HG03565 (cell line): ENCODE measurements around the gene CAPN2.

Experiments
- ATAC-seq: cut with Tn5 transposase; IDR thresholded peaks from one replicate; pipeline ENCODE4 v1.9.1; 2021; ENCODE audit warnings: mild to moderate bottlenecking, moderate library complexity; ENCODE audit not compliant: unreplicated experiment

CAPN2 gene

GRCh38 chr1:223702735-223703667 lies 9.3 kb upstream of the CAPN2 start:
- ATAC-seq, result no peak

- ATAC-seq, result no peak
Observed at GRCh38 chr1:223703668-223704013, 8.7 kb upstream of the CAPN2 start.

GRCh38 chr1:223704921-223705878 lies 7.1 kb upstream of the CAPN2 start:
- ATAC-seq, result no peak

GRCh38 chr1:223706077-223706973 lies 6.0 kb upstream of the CAPN2 start:
- no peak for ATAC-seq

- ATAC-seq, result no peak
Observed at GRCh38 chr1:223707256-223708000, 4.9 kb upstream of the CAPN2 start.

- no peak for ATAC-seq
Observed at GRCh38 chr1:223708001-223708359, 4.4 kb upstream of the CAPN2 start.

- no peak for ATAC-seq
Observed at GRCh38 chr1:223708651-223709268, 3.6 kb upstream of the CAPN2 start.

GRCh38 chr1:223709598-223709997 lies 2.7 kb upstream of the CAPN2 start:
- ATAC-seq, result no peak

- no peak for ATAC-seq
Observed at GRCh38 chr1:223710179-223711133, 1.9 kb upstream of the CAPN2 start.

GRCh38 chr1:223711173-223711572 lies 1.2 kb upstream of the CAPN2 start:
- no peak for ATAC-seq

- no peak for ATAC-seq
Observed at GRCh38 chr1:223711747-223712193, 569 bp upstream of the CAPN2 start.

GRCh38 chr1:223712850-223713474 lies 623 bp downstream of the CAPN2 start:
- ATAC-seq, result peak; percentile 11

GRCh38 chr1:223713546-223714420 lies 1.4 kb downstream of the CAPN2 start:
- no peak for ATAC-seq

- no peak for ATAC-seq
Observed at GRCh38 chr1:223714421-223714724, 2.0 kb downstream of the CAPN2 start.

- no peak for ATAC-seq
Observed at GRCh38 chr1:223714849-223715603, 2.7 kb downstream of the CAPN2 start.

GRCh38 chr1:223715604-223716172 lies 3.3 kb downstream of the CAPN2 start:
- no peak for ATAC-seq
